NT2/D1 (cell line): Measurements from ENCODE around the gene DNMT3A.

Source experiments
- SUZ12 ChIP-seq: IDR thresholded peaks from 2 replicates; pipeline ENCODE4 v1.6.1; 2011; ENCODE audit not compliant: insufficient read length, insufficient read depth; ENCODE audit errors: extremely low read depth
- YY1 ChIP-seq: IDR thresholded peaks from 2 replicates; pipeline ENCODE4 v1.6.1; 2011; ENCODE audit not compliant: insufficient read length, insufficient read depth
- ZNF274 ChIP-seq: IDR thresholded peaks from 2 replicates; pipeline ENCODE4 v1.6.1; 2011; ENCODE audit warnings: mild to moderate bottlenecking, low read depth, low read length

DNA sequence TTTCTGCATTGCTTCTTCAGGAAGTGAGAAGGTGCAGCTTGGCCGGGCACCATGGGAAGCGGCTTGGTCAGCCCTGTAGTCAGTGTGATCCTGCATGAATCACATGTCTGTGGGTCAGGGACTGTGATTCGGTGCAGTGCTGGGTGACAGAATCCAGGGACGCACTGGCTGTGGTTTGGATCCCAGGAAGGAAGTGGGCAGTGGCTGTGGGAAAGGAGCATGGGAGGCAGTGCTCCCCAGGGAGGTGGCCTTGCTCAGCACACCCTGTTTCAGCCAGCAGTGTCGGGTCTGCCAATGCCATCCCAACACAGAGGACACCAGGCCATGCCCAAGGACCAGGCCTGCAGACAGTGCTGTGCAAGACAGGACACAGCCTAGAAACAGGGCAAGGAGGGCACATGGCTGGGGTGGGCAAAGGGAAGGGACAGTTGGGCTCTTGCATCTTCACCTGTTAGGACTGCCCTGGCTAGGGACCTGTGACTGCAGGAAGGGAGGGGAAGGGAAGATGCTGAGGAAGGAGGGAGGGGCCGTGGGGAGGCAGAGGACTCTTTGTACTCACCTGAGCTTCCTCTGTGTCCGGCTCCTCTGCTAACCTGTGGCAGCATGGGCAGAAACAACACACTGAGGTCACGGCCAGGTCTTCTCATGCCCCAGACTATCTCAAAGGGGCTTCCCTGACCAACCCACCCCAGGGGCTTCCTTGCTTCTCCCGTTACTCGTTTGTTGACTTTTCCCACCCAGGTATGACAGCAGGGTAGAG, 37.2 kb upstream of the DNMT3A start:
- TF ChIP-seq ZNF274 (no peak), SUZ12 (no peak), YY1 (no peak)
